IMR-90 (cell line): ENCODE data around the gene GALNT5. TPM values are rescaled to one million over a fixed set of nuclear protein-coding genes. Genes with fewer than 3 reads are reported as not detected.
A peak's percentile ranks its signal among the peaks of the same experiment; 100 is the strongest.

Source experiments
- ATAC-seq: fragments of 200-7000 bp; cut with Tn5 transposase; 2 replicates; pipeline ENCODE4 v1.9.1; 2020; ENCODE audit warnings: low read depth, mild to moderate bottlenecking, moderate library complexity
- BruUV-seq: library from RNA; stranded (reverse); fragments of 400-500 nt; replicated peaks from 2 replicates; lab custom pipeline; 2021; lab: Mats Ljungman, UMichigan
- CTCF ChIA-PET: fragments of 300-600 bp; formaldehyde crosslinking; extraction: SDS; loops from one replicate; lab custom pipeline; 2021; ENCODE audit warnings: antibody characterized with exemption; lab: Yijun Ruan, JAX
- POLR2A ChIA-PET: fragments of 300-600 bp; sonication (Branson Sonifier 250); formaldehyde crosslinking; loops from one replicate; lab custom pipeline; 2022; ENCODE audit warnings: antibody characterized with exemption; ENCODE audit not compliant: unreplicated experiment; lab: Charles Lee
- DNase-seq: peaks from one replicate; pipeline ENCODE4 v3.0.0; 2013
- H2AFZ ChIP-seq: replicated peaks from 2 replicates; pipeline ENCODE3; 2013; ENCODE audit warnings: low read length, mild to moderate bottlenecking; ENCODE audit not compliant: poor library complexity
- H2AK5ac ChIP-seq: 2 replicates; pipeline ENCODE4 v1.6.1; 2013; ENCODE audit warnings: low read depth, low read length, inconsistent platforms
- H2AK9ac ChIP-seq: replicated peaks from 2 replicates; pipeline ENCODE3; 2013; ENCODE audit warnings: mild to moderate bottlenecking, low read depth, low read length, moderate library complexity; ENCODE audit not compliant: poor library complexity
- H2BK120ac ChIP-seq: 2 replicates; pipeline ENCODE4 v1.6.1; 2013; ENCODE audit warnings: low read depth, low read length, inconsistent platforms
- H2BK15ac ChIP-seq: 3 replicates; pipeline ENCODE4 v1.6.1; 2013; ENCODE audit warnings: low read depth, low read length, inconsistent platforms
- H2BK20ac ChIP-seq: 2 replicates; pipeline ENCODE4 v1.6.1; 2013; ENCODE audit warnings: low read depth, mild to moderate bottlenecking, inconsistent platforms, low read length, moderate library complexity
- H2BK5ac ChIP-seq: 2 replicates; pipeline ENCODE4 v1.6.1; 2013; ENCODE audit warnings: mild to moderate bottlenecking, low read depth, low read length, inconsistent platforms; ENCODE audit not compliant: poor library complexity, severe bottlenecking
- H3K14ac ChIP-seq: replicated peaks from 2 replicates; pipeline ENCODE4 v1.6.1; 2013; ENCODE audit warnings: low read depth, low read length, inconsistent platforms
- H3K18ac ChIP-seq: 2 replicates; pipeline ENCODE4 v1.6.1; 2013; ENCODE audit warnings: low read depth, low read length, control low read depth
- H3K23ac ChIP-seq: 2 replicates; pipeline ENCODE4 v1.6.1; 2013; ENCODE audit warnings: low read depth, low read length, inconsistent platforms
- H3K27ac ChIP-seq: 2 replicates; pipeline ENCODE4 v1.5.1; 2013; ENCODE audit warnings: mild to moderate bottlenecking, control low read depth, low read length; ENCODE audit not compliant: insufficient read depth
- H3K27me3 ChIP-seq: 2 replicates; pipeline ENCODE4 v1.6.1; 2013; ENCODE audit warnings: low read length; ENCODE audit not compliant: control insufficient read depth, insufficient read depth
- H3K36me3 ChIP-seq: 2 replicates; pipeline ENCODE4 v1.6.1; 2013; ENCODE audit warnings: low read length, mixed read lengths; ENCODE audit not compliant: control insufficient read depth, insufficient read depth
- H3K4ac ChIP-seq: 2 replicates; pipeline ENCODE4 v1.6.1; 2013; ENCODE audit warnings: low read depth, low read length, inconsistent platforms
- H3K4me1 ChIP-seq: 2 replicates; pipeline ENCODE4 v1.6.1; 2013; ENCODE audit warnings: low read length, mixed read lengths; ENCODE audit not compliant: control insufficient read depth, insufficient read depth
- H3K4me2 ChIP-seq: 2 replicates; pipeline ENCODE4 v1.6.1; 2013; ENCODE audit warnings: low read depth, mild to moderate bottlenecking, control low read depth, low read length, moderate library complexity
- H3K4me3 ChIP-seq: 2 replicates; pipeline ENCODE4 v1.5.1; 2013; ENCODE audit warnings: low read depth, mild to moderate bottlenecking, control low read depth, low read length, moderate library complexity; ENCODE audit not compliant: insufficient read depth
- H3K56ac ChIP-seq: 2 replicates; pipeline ENCODE4 v1.6.1; 2013; ENCODE audit warnings: low read length, inconsistent platforms; ENCODE audit not compliant: insufficient read depth; ENCODE audit errors: extremely low read depth
- H3K79me1 ChIP-seq, 2 experiments: 2 replicates each; pipeline ENCODE4 v1.6.1; 2013; ENCODE audit warnings: low read length in 2 of 2, inconsistent platforms in 1 of 2, low read depth in 1 of 2
- H3K9ac ChIP-seq: 2 replicates; pipeline ENCODE4 v1.6.1; 2013; ENCODE audit warnings: low read depth, low read length, control low read depth
- H3K9me1 ChIP-seq: 2 replicates; pipeline ENCODE4 v1.6.1; 2013; ENCODE audit warnings: low read length, inconsistent platforms; ENCODE audit not compliant: insufficient read depth
- H3K9me3 ChIP-seq: 2 replicates; pipeline ENCODE4 v1.6.1; 2013; ENCODE audit warnings: low read length; ENCODE audit not compliant: control insufficient read depth, insufficient read depth
- H4K20me1 ChIP-seq: 2 replicates; pipeline ENCODE4 v1.6.1; 2013; ENCODE audit warnings: low read length, inconsistent platforms; ENCODE audit not compliant: insufficient read depth
- H4K5ac ChIP-seq: 2 replicates; pipeline ENCODE4 v1.6.1; 2013; ENCODE audit warnings: mild to moderate bottlenecking, low read depth, low read length, control low read depth
- H4K8ac ChIP-seq, 2 experiments: 2 replicates each; pipeline ENCODE4 v1.6.1; 2013; ENCODE audit warnings: low read depth in 2 of 2, low read length in 2 of 2, control low read depth in 1 of 2, inconsistent platforms in 1 of 2
- H4K91ac ChIP-seq: 2 replicates; pipeline ENCODE4 v1.6.1; 2013; ENCODE audit warnings: low read depth, low read length, inconsistent platforms; ENCODE audit not compliant: insufficient read depth
- CEBPB ChIP-seq: IDR thresholded peaks from 2 replicates; pipeline ENCODE4 v1.6.1; 2012; ENCODE audit warnings: low read depth, low read length, improper control_type of control experiment
- CHD1 ChIP-seq: IDR thresholded peaks from 2 replicates; pipeline ENCODE4 v1.6.1; 2012; ENCODE audit warnings: low read depth, low read length, improper control_type of control experiment
- MAFK ChIP-seq: IDR thresholded peaks from 2 replicates; pipeline ENCODE4 v1.6.1; 2012; ENCODE audit warnings: low read depth, low read length, improper control_type of control experiment
- MAZ ChIP-seq: IDR thresholded peaks from 2 replicates; pipeline ENCODE4 v1.6.1; 2012; ENCODE audit warnings: low read depth, mild to moderate bottlenecking, low read length, improper control_type of control experiment, moderate library complexity, borderline replicate concordance
- RCOR1 ChIP-seq: IDR thresholded peaks from 2 replicates; pipeline ENCODE4 v1.6.1; 2012; ENCODE audit warnings: mild to moderate bottlenecking, low read length, improper control_type of control experiment; ENCODE audit not compliant: insufficient replicate concordance
- SMC3 ChIP-seq: fragments of 150-350 bp; IDR thresholded peaks from 2 replicates; pipeline ENCODE4 v1.6.1; 2016; ENCODE audit warnings: low read depth, mild to moderate bottlenecking, antibody characterized with exemption, low read length, moderate library complexity
- WGBS, 2 experiments: methylation state at CpG; one replicate each; pipeline versions ENCODE4 v1.1.5 to v1.1.7; 2013; ENCODE audit warnings: missing lambda C conversion rate in 2 of 2; ENCODE audit not compliant: insufficient read length in 1 of 2; ENCODE audit errors: extremely low coverage in 2 of 2; 5-methylcytosine and 5-hydroxymethylcytosine counted together
- dilution Hi-C: fragments of 300-500 bp; cut with HindIII; formaldehyde crosslinking; loops from one replicate; pipeline ENCODE4 v1.14.3; 2018; ENCODE audit warnings: low sequenced_read_pairs; ENCODE audit not compliant: unreplicated experiment
- in situ Hi-C: fragments of 300-500 bp; cut with MboI; formaldehyde crosslinking; loops from 3 replicates; pipeline ENCODE4 v1.14.3; 2019; ENCODE audit warnings: low sequenced_read_pairs, inconsistent platforms, mixed read lengths
- intact Hi-C: fragments of 100-400 bp; cut with micrococcal nuclease; formaldehyde crosslinking; loops from 2 replicates; pipeline ENCODE4 v1.10.0; 2022
- polyA plus RNA-seq, 3 experiments: library from polyadenylated mRNA; depleted of rRNA; stranded (reverse); fragments of >200 nt; gene quantifications; 2 replicates each; pipeline ENCODE4 v1.2.3, GENCODE V29; 2012; ENCODE audit warnings: low replicate concordance in 1 of 3
- total RNA-seq: library from RNA; depleted of rRNA; stranded (reverse); fragments of >200 nt; gene quantifications from 2 replicates; pipeline ENCODE4 v1.2.3, GENCODE V29; 2012
- TF ChIP-seq, protein P1 (sequence below): fragments of 150-350 bp; IDR thresholded peaks from 2 replicates; pipeline ENCODE4 v1.6.1; 2016; ENCODE audit warnings: low read depth, mild to moderate bottlenecking, low read length, moderate library complexity, borderline replicate concordance
- TF ChIP-seq, protein P2 (sequence below): fragments of 150-350 bp; IDR thresholded peaks from 2 replicates; pipeline ENCODE4 v1.6.1; 2017; ENCODE audit warnings: mild to moderate bottlenecking, antibody characterized with exemption, low read length, low read depth
- TF ChIP-seq, protein P3 (sequence below): conservative IDR thresholded peaks from 2 replicates; pipeline ENCODE4 v1.5.1; 2012; ENCODE audit warnings: mild to moderate bottlenecking, low read depth, low read length, improper control_type of control experiment

GALNT5 gene
- total and polyA plus RNA-seq, 2 of the 4 experiments (the other 2 are of a cell fraction) = 36.3 to 63.3 TPM

DNA sequence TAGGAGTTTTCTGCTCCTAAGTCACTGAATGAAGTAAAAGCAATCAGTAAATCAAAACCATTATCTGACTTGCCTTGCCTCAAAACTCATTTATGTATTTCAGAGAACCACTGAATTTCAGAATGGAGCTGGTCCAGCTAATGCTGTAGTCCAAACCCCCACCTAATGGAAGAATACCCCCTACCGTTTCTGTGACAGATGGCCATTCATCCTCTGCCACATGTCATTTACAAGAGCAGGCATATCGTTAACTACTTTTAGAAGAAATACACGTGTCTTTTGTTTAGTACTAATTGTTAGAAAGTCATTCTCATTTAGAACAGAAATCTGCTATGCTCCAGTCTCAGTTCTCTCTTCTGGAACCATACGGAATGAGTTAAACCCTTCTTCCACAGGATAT is 12.8 kb upstream of the GALNT5 start:
- Histone ChIP-seq H3K4me3 (no peak overlapping the region), H2AFZ (no peak overlapping the region), H2AK5ac (peak overlapping the region; percentile 79; the same call in 1 of the 2 replicates), H3K27ac (peak overlapping the region; percentile 29; the same call in 1 of the 2 replicates), H3K56ac (no peak overlapping the region), H3K79me1 (peaks cover 0 to 6% of the 10 kb centered on the region in 2 experiments; a peak in 1 of 4 replicates), H3K18ac (peak overlapping the region; percentile 99; the same call in 1 of the 2 replicates), H3K27me3 (no peaks in the 10 kb centered on the region), H3K4ac (peak overlapping the region; percentile 97), H4K91ac (peak overlapping the region; percentile 81), H2BK5ac (peak overlapping the region; percentile 97), H2BK120ac (peak overlapping the region; percentile 98), H3K36me3 (no peaks in the 10 kb centered on the region), H3K9me1 (peaks cover 3% of the 10 kb centered on the region; the same call in 1 of the 2 replicates), H2AK9ac (no peak overlapping the region), H3K23ac (peak overlapping the region; percentile 35; the same call in 1 of the 2 replicates), H4K5ac (peak overlapping the region; percentile 98), H2BK20ac (peak overlapping the region; percentile 90), H4K20me1 (no peaks in the 10 kb centered on the region), H3K9ac (no peak overlapping the region), H4K8ac (peak overlapping the region; percentile 66 to 100), H3K14ac (peak overlapping the region; percentile 96; the same call in 1 of the 2 replicates), H2BK15ac (peak overlapping the region; percentile 96; the same call in 2 of the 3 replicates), H3K4me1 (peaks cover 17% of the 10 kb centered on the region), H3K9me3 (no peaks in the 10 kb centered on the region), H3K4me2 (no peak overlapping the region)
- no CpG with 5 or more reads among the region's 4 CpGs for WGBS, 2 experiments
- in situ Hi-C loops = no loop called here
- dilution Hi-C loops = no loop called here
- ChIA-PET POLR2A (interaction anchor here (0.6 kb wide), 1 partner anchor 76 kb away, joined by 3 read pairs; no protein-coding TSS in a partner anchor), CTCF (interaction anchor here (0.7 kb wide), 1 partner anchor 1047 kb away, joined by 3 read pairs; no protein-coding TSS in a partner anchor)
- BruUV-seq = no TSS peak
- TF ChIP-seq MAFK (no peak), CHD1 (no peak), CEBPB (no peak), MAZ (no peak), RCOR1 (no peak), SMC3 (no peak)
- TF ChIP-seq, protein P1, sequence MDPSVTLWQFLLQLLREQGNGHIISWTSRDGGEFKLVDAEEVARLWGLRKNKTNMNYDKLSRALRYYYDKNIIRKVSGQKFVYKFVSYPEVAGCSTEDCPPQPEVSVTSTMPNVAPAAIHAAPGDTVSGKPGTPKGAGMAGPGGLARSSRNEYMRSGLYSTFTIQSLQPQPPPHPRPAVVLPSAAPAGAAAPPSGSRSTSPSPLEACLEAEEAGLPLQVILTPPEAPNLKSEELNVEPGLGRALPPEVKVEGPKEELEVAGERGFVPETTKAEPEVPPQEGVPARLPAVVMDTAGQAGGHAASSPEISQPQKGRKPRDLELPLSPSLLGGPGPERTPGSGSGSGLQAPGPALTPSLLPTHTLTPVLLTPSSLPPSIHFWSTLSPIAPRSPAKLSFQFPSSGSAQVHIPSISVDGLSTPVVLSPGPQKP = no peak
- TF ChIP-seq, protein P2, sequence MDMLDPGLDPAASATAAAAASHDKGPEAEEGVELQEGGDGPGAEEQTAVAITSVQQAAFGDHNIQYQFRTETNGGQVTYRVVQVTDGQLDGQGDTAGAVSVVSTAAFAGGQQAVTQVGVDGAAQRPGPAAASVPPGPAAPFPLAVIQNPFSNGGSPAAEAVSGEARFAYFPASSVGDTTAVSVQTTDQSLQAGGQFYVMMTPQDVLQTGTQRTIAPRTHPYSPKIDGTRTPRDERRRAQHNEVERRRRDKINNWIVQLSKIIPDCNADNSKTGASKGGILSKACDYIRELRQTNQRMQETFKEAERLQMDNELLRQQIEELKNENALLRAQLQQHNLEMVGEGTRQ = no peak
- TF ChIP-seq, protein P3, sequence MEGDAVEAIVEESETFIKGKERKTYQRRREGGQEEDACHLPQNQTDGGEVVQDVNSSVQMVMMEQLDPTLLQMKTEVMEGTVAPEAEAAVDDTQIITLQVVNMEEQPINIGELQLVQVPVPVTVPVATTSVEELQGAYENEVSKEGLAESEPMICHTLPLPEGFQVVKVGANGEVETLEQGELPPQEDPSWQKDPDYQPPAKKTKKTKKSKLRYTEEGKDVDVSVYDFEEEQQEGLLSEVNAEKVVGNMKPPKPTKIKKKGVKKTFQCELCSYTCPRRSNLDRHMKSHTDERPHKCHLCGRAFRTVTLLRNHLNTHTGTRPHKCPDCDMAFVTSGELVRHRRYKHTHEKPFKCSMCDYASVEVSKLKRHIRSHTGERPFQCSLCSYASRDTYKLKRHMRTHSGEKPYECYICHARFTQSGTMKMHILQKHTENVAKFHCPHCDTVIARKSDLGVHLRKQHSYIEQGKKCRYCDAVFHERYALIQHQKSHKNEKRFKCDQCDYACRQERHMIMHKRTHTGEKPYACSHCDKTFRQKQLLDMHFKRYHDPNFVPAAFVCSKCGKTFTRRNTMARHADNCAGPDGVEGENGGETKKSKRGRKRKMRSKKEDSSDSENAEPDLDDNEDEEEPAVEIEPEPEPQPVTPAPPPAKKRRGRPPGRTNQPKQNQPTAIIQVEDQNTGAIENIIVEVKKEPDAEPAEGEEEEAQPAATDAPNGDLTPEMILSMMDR = no peak
- ATAC-seq (no peak), DNase-seq (no peak)
- intact Hi-C loops = loop anchor here (5.0 to 10.0 kb wide), 2 partner anchors 610 to 902 kb away; no protein-coding TSS in a partner anchor
